H1 (cell line): ENCODE results near the gene PRMT5. TPM values are rescaled to one million over a fixed set of nuclear protein-coding genes. Genes with fewer than 3 reads are reported as not detected.

Experiments
- CTCF ChIA-PET: fragments of 300-600 bp; sonication (Branson Sonifier 250); formaldehyde crosslinking; loops from one replicate; lab custom pipeline; 2021; ENCODE audit not compliant: partially characterized antibody; lab: Charles Lee
- POLR2A ChIA-PET: fragments of 300-600 bp; sonication (Branson Sonifier 250); formaldehyde crosslinking; loops from one replicate; lab custom pipeline; 2021; ENCODE audit warnings: inconsistent platforms; ENCODE audit not compliant: partially characterized antibody; lab: Charles Lee
- DNase-seq, 2 experiments: peaks; one replicate each; pipeline versions ENCODE4 v3.0.0 to v3.0.0-alpha.2; 2010 to 2022; ENCODE audit warnings: low spot score in 2 of 2, low read depth in 1 of 2, mixed read lengths in 1 of 2
- FAIRE-seq: peaks from 2 replicates; lab custom pipeline; 2011; peaks lifted over from hg19 to GRCh38; lab: Jason Lieb, UNC
- H2AFZ ChIP-seq: 2 replicates; pipeline ENCODE4 v1.8.1; 2012; ENCODE audit warnings: low read length, inconsistent platforms
- H2AK5ac ChIP-seq: 2 replicates; pipeline ENCODE4 v1.6.1; 2013; ENCODE audit warnings: low read depth, low read length
- H2BK120ac ChIP-seq: replicated peaks from 2 replicates; pipeline ENCODE3; 2013; ENCODE audit warnings: low read depth, low read length, inconsistent platforms
- H2BK12ac ChIP-seq: 2 replicates; pipeline ENCODE4 v1.6.1; 2013; ENCODE audit warnings: low read depth, low read length
- H2BK15ac ChIP-seq: 2 replicates; pipeline ENCODE4 v1.6.1; 2013; ENCODE audit warnings: low read length
- H2BK20ac ChIP-seq: 2 replicates; pipeline ENCODE4 v1.6.1; 2013; ENCODE audit warnings: low read length
- H2BK5ac ChIP-seq: 2 replicates; pipeline ENCODE4 v1.6.1; 2013; ENCODE audit warnings: low read depth, low read length
- H3K14ac ChIP-seq: 2 replicates; pipeline ENCODE4 v1.6.1; 2013; ENCODE audit warnings: inconsistent platforms; ENCODE audit not compliant: insufficient read length
- H3K18ac ChIP-seq: 2 replicates; pipeline ENCODE4 v1.6.1; 2013; ENCODE audit warnings: low read length; ENCODE audit errors: extremely low read depth
- H3K23ac ChIP-seq: 2 replicates; pipeline ENCODE4 v1.6.1; 2013; ENCODE audit warnings: inconsistent platforms; ENCODE audit not compliant: insufficient read length
- H3K23me2 ChIP-seq: 2 replicates; pipeline ENCODE4 v1.6.1; 2013; ENCODE audit warnings: low read depth, low read length
- H3K27ac ChIP-seq: 2 replicates; pipeline ENCODE4 v1.6.1; 2011; ENCODE audit warnings: low read depth, low read length, inconsistent platforms
- H3K27me3 ChIP-seq, 4 experiments: replicated peaks in 1 of 4; 1 replicate in 1 of 4; 2 replicates in 3 of 4; pipeline versions ENCODE4 v1.6.1 to v1.8.1; 2011 to 2013; ENCODE audit warnings: low read length in 3 of 4, mild to moderate bottlenecking in 3 of 4, inconsistent platforms in 2 of 4, mixed read lengths in 2 of 4, moderate library complexity in 1 of 4; ENCODE audit not compliant: control insufficient read depth in 3 of 4, insufficient read depth in 3 of 4; ENCODE audit errors: extremely low read depth in 1 of 4
- H3K36me3 ChIP-seq, 4 experiments: 2 replicates each; pipeline versions ENCODE4 v1.6.1 to v1.8.1; 2011 to 2013; ENCODE audit warnings: mild to moderate bottlenecking in 4 of 4, low read length in 3 of 4, moderate library complexity in 2 of 4, control low read depth in 1 of 4, inconsistent platforms in 1 of 4; ENCODE audit not compliant: insufficient read depth in 4 of 4, control insufficient read depth in 2 of 4
- H3K4ac ChIP-seq: replicated peaks from 2 replicates; pipeline ENCODE3; 2013; ENCODE audit warnings: low read length, low read depth, mixed read lengths, inconsistent platforms; ENCODE audit not compliant: insufficient read length
- H3K4me1 ChIP-seq, 4 experiments: replicated peaks in 1 of 4; 1 replicate in 1 of 4; 2 replicates in 3 of 4; pipeline versions ENCODE4 v1.6.1 to v1.8.1; 2011 to 2013; ENCODE audit warnings: low read length in 3 of 4, inconsistent platforms in 2 of 4, mixed read lengths in 1 of 4; ENCODE audit not compliant: insufficient read depth in 4 of 4, control insufficient read depth in 3 of 4
- H3K4me2 ChIP-seq, 2 experiments: 2 replicates each; pipeline versions ENCODE4 v1.6.1 to v1.8.1; 2011 to 2013; ENCODE audit warnings: low read depth in 2 of 2, low read length in 2 of 2, control low read depth in 1 of 2, inconsistent platforms in 1 of 2, mild to moderate bottlenecking in 1 of 2; ENCODE audit not compliant: insufficient read depth in 1 of 2
- H3K4me3 ChIP-seq, 4 experiments: fragments of 200-600, 300-600 bp in 1 of 4; sonication (generic), shearing (Covaris generic), sonication (Bioruptor Twin) in 1 of 4; 2 replicates each; pipeline versions ENCODE4 v1.5.1 to v1.8.1; 2011 to 2016; ENCODE audit warnings: low read length in 4 of 4, low read depth in 3 of 4, control low read depth in 2 of 4, inconsistent platforms in 2 of 4, mild to moderate bottlenecking in 2 of 4, mixed read lengths in 1 of 4, moderate library complexity in 1 of 4; ENCODE audit not compliant: insufficient read depth in 2 of 4; ENCODE audit errors: extremely low read depth in 1 of 4
- H3K56ac ChIP-seq: replicated peaks from 2 replicates; pipeline ENCODE3; 2013; ENCODE audit warnings: low read depth, mild to moderate bottlenecking, mixed read lengths, low read length, inconsistent platforms; ENCODE audit not compliant: insufficient read length
- H3K79me1 ChIP-seq: 2 replicates; pipeline ENCODE4 v1.6.1; 2013; ENCODE audit warnings: low read depth, low read length, control low read depth
- H3K79me2 ChIP-seq, 2 experiments: 2 replicates each; pipeline versions ENCODE4 v1.6.1 to v1.8.1; 2012 to 2013; ENCODE audit warnings: low read length in 2 of 2, mild to moderate bottlenecking in 2 of 2, inconsistent platforms in 1 of 2; ENCODE audit not compliant: insufficient read depth in 2 of 2, control insufficient read depth in 1 of 2
- H3K9ac ChIP-seq, 4 experiments: replicated peaks in 1 of 4; 1 replicate in 1 of 4; 2 replicates in 3 of 4; pipeline versions ENCODE4 v1.6.1 to v1.8.1; 2011 to 2013; ENCODE audit warnings: low read depth in 3 of 4, low read length in 3 of 4, control low read depth in 2 of 4, mild to moderate bottlenecking in 2 of 4, moderate library complexity in 2 of 4, inconsistent platforms in 1 of 4; ENCODE audit errors: extremely low read depth in 1 of 4
- H3K9me3 ChIP-seq, 2 experiments: 2 replicates each; pipeline versions ENCODE4 v1.6.1 to v1.8.1; 2012 to 2013; ENCODE audit warnings: mild to moderate bottlenecking in 2 of 2, moderate library complexity in 2 of 2, control low read depth in 1 of 2, inconsistent platforms in 1 of 2, low read depth in 1 of 2, low read length in 1 of 2, mixed read lengths in 1 of 2; ENCODE audit not compliant: insufficient read depth in 2 of 2
- H4K20me1 ChIP-seq, 2 experiments: replicated peaks in 1 of 2; 2 replicates each; pipeline versions ENCODE3 to v1.8.1; 2011 to 2013; ENCODE audit warnings: inconsistent platforms in 2 of 2, low read length in 2 of 2, mild to moderate bottlenecking in 1 of 2; ENCODE audit not compliant: insufficient read depth in 2 of 2, control insufficient read depth in 1 of 2
- H4K5ac ChIP-seq: 2 replicates; pipeline ENCODE4 v1.6.1; 2013; ENCODE audit warnings: low read length, low read depth, mixed read lengths, inconsistent platforms; ENCODE audit not compliant: insufficient read length
- H4K8ac ChIP-seq: 2 replicates; pipeline ENCODE4 v1.8.0; 2013; ENCODE audit warnings: mild to moderate bottlenecking, moderate library complexity, low read length, inconsistent platforms; ENCODE audit not compliant: insufficient read depth; ENCODE audit errors: extremely low read depth
- H4K91ac ChIP-seq: replicated peaks from 2 replicates; pipeline ENCODE3; 2013; ENCODE audit warnings: low read length, mixed read lengths, inconsistent platforms; ENCODE audit not compliant: insufficient read length
- HDAC6 ChIP-seq: IDR thresholded peaks from one replicate; pipeline ENCODE4 v1.7.1; 2012; ENCODE audit warnings: low read depth, mild to moderate bottlenecking, inconsistent platforms, low read length, moderate library complexity
- RNF2 ChIP-seq: fragments of 200-900, 300-1000 bp; sonication (generic); IDR thresholded peaks from 2 replicates; pipeline ENCODE4 v1.7.1; 2016; ENCODE audit warnings: borderline replicate concordance, low read depth, mild to moderate bottlenecking, antibody characterized with exemption, low read length; ENCODE audit not compliant: poor library complexity, severe bottlenecking; ENCODE audit errors: missing control alignments
- TAF1 ChIP-seq: IDR thresholded peaks from 2 replicates; pipeline ENCODE4 v1.6.1; 2011; ENCODE audit warnings: mild to moderate bottlenecking, low read depth, low read length
- WGBS, 2 experiments: shearing (Covaris generic) in 1 of 2; methylation state at CpG; one replicate each; pipeline versions ENCODE4 v1.1.6 to v1.1.7; 2013 to 2015; ENCODE audit warnings: low lambda C conversion rate in 2 of 2, mixed read lengths in 2 of 2, inconsistent platforms in 1 of 2, low coverage in 1 of 2, missing lambda C conversion rate in 1 of 2; ENCODE audit not compliant: insufficient replicate concordance in 2 of 2, insufficient coverage in 1 of 2, insufficient read length in 1 of 2; ENCODE audit errors: extremely low coverage in 1 of 2, missing lambda C conversion rate in 1 of 2; 5-methylcytosine and 5-hydroxymethylcytosine counted together
- polyA plus RNA-seq, 7 experiments: library from polyadenylated mRNA; depleted of rRNA in 3 of 7; stranded (reverse) in 5 of 7; unstranded in 2 of 7; fragments of >200 nt in 5 of 7; fragments of 200-250 nt in 2 of 7; gene quantifications; 1 replicate in 5 of 7; 2 replicates in 1 of 7; 4 replicates in 1 of 7; pipeline versions ENCODE4 v1.2.1 to v1.2.3, GENCODE V29; 2011 to 2013; ENCODE audit warnings: missing spikeins in 2 of 7, mixed read lengths in 2 of 7
- total RNA-seq: library from RNA; stranded (reverse); fragmentation: NEBNext Ultra II Directional; extraction: Animal tissue kit (Norgen Biotek cat#: 25700); gene quantifications from 2 replicates; pipeline ENCODE4 v1.2.1, GENCODE V29; 2021

PRMT5 gene
- total and polyA plus RNA-seq, 2 of the 8 experiments (the other 6 are each of a cell fraction or from before 2014, with no cell fraction given) = 171 to 402 TPM

DNA sequence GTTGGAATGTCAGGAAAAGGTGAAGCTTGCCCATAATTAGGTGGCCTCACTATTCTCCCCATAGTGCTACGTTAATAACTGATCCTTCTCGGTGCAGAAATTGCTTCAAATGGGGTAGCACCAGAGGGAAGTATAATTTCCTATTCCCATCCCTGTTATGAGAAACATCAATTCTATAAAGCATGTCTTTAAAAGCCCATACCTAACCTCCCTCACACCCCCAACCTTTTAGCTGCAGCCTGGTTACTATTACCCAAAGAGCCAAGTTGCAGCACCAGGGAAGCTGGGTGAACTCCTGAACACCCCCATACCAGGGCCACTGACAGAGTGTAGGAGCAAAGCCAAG lies 25.5 kb downstream of the PRMT5 start:
- Histone ChIP-seq H3K23ac (no peak overlapping the region), H3K4me3 (no peak overlapping the region), H3K79me2 (no peaks in the 10 kb centered on the region), H3K4me2 (no peak overlapping the region), H4K8ac (no peak overlapping the region), H3K9ac (no peak overlapping the region), H2BK120ac (no peak overlapping the region), H2BK5ac (no peak overlapping the region), H3K18ac (no peak overlapping the region), H3K56ac (no peak overlapping the region), H4K91ac (no peak overlapping the region), H3K27ac (no peak overlapping the region), H2AK5ac (no peak overlapping the region), H3K4me1 (peaks cover 0 to 8% (median 4%) of the 10 kb centered on the region in 4 experiments; a peak in 2 of 7 replicates), H2AFZ (no peak overlapping the region), H3K79me1 (no peaks in the 10 kb centered on the region), H3K27me3 (peaks cover 0 to 4% (median 3%) of the 10 kb centered on the region in 4 experiments; a peak in 5 of 7 replicates), H2BK12ac (no peak overlapping the region), H2BK20ac (no peak overlapping the region), H4K20me1 (peaks cover 5 to 8% of the 10 kb centered on the region in 2 experiments), H3K36me3 (peaks cover 30 to 62% (median 51%) of the 10 kb centered on the region in 4 experiments), H3K14ac (no peak overlapping the region), H3K9me3 (no peaks in the 10 kb centered on the region), H2BK15ac (no peak overlapping the region), H3K4ac (no peak overlapping the region), H4K5ac (no peak overlapping the region), H3K23me2 (no peaks in the 10 kb centered on the region)
- DNase-seq = no peak
- ChIA-PET CTCF (interaction anchor here (1.0 to 9.4 kb wide), 5 partner anchors 17 to 334 kb away, joined by 3 to 158 read pairs (median 4); partner anchors contain the start of genes REM2 and SLC7A7), POLR2A (interaction anchor here (0.7 to 2.8 kb wide), 4 partner anchors 8 to 65 kb away, joined by 3 to 14 read pairs (median 4); partner anchors contain the start of gene RBM23)
- TF ChIP-seq RNF2 (no peak), HDAC6 (no peak), TAF1 (no peak)
- WGBS, 2 experiments = 90% methylated on average over 2 of the region's 2 CpGs; no CpG with 5 or more reads in 1 of the 2 experiments
- no peak for FAIRE-seq
